ENCODE measurements around the gene TBC1D25.
A peak's percentile ranks its signal among the peaks of the same experiment; 100 is the strongest.

The TBC1D25 gene

GRCh38 chrX:48569958-48570357 lies 30.4 kb downstream of the TBC1D25 start:
- no peak for DNase-seq

- DNase-seq = peak; percentile 48
These were observed 34.3 kb downstream of the TBC1D25 start for GRCh38 chrX:48573690-48574269.

GRCh38 chrX:48574270-48575266 lies 35.1 kb downstream of the TBC1D25 start, which contains the start of gene RBM3:
TSS of gene RBM3 (plus strand) at chrX:48574484. CDS start at chrX:48575181, 697 bp downstream.
- DNase-seq = peak; percentile 34

GRCh38 chrX:48575642-48576041 lies 36.1 kb downstream of the TBC1D25 start:
- DNase-seq = no peak

GRCh38 chrX:48576108-48576507 lies 36.6 kb downstream of the TBC1D25 start:
- no peak for DNase-seq

- DNase-seq = no peak
These were observed 39.2 kb downstream of the TBC1D25 start for GRCh38 chrX:48578661-48579128.

GRCh38 chrX:48579259-48579658 lies 39.7 kb downstream of the TBC1D25 start:
- no peak for DNase-seq

GRCh38 chrX:48580662-48581061 lies 41.1 kb downstream of the TBC1D25 start:
- DNase-seq = no peak

GRCh38 chrX:48584698-48585097 lies 45.2 kb downstream of the TBC1D25 start:
- DNase-seq = no peak

- DNase-seq = peak; percentile 1
These were observed 50.1 kb downstream of the TBC1D25 start for GRCh38 chrX:48589482-48590162.

GRCh38 chrX:48590203-48591103 lies 50.9 kb downstream of the TBC1D25 start:
- DNase-seq = no peak

- DNase-seq = no peak
These were observed 51.8 kb downstream of the TBC1D25 start for GRCh38 chrX:48591255-48591791.

- DNase-seq = no peak
These were observed 53.5 kb downstream of the TBC1D25 start for GRCh38 chrX:48592971-48593370.

GRCh38 chrX:48595929-48596328 lies 56.4 kb downstream of the TBC1D25 start:
- DNase-seq = no peak

GRCh38 chrX:48597353-48598264 lies 58.1 kb downstream of the TBC1D25 start, which contains the start of gene WDR13:
TSS of gene WDR13 (plus strand) at chrX:48597492. CDS start at chrX:48597997, 505 bp downstream.
- peak; percentile 52 for DNase-seq

- DNase-seq = no peak
These were observed 59.1 kb downstream of the TBC1D25 start for GRCh38 chrX:48598614-48599013.

GRCh38 chrX:48599341-48599740 lies 59.8 kb downstream of the TBC1D25 start:
- no peak for DNase-seq

- DNase-seq = no peak
These were observed 60.7 kb downstream of the TBC1D25 start for GRCh38 chrX:48600226-48600625.

GRCh38 chrX:48601741-48602394 lies 62.4 kb downstream of the TBC1D25 start:
- no peak for DNase-seq

- DNase-seq = no peak
These were observed 65.2 kb downstream of the TBC1D25 start for GRCh38 chrX:48604701-48605100.

Data from NCI-H1436 treated with DMSO at 0.1 percent for 48 hours (cell line).